SH-SY5Y (cell line): Measurements from ENCODE around the gene PLOD3.

Source experiments
- GATA2 ChIP-seq: IDR thresholded peaks from 2 replicates; pipeline ENCODE4 v1.6.1; 2011; ENCODE audit warnings: mild to moderate bottlenecking, low read depth, low read length
- GATA3 ChIP-seq: IDR thresholded peaks from 2 replicates; pipeline ENCODE4 v1.6.1; 2011; ENCODE audit warnings: low read depth, mild to moderate bottlenecking, low read length, moderate library complexity

PLOD3 gene

GRCh38 chr7:101161692-101162471 lies 55.5 kb downstream of the PLOD3 start:
- no peak for TF ChIP-seq GATA2
- no peak for TF ChIP-seq GATA3

- TF ChIP-seq GATA2, result no peak
- no peak for TF ChIP-seq GATA3
Measured at GRCh38 chr7:101160910-101161309, 56.5 kb downstream of the PLOD3 start.

- TF ChIP-seq GATA3 (no peak), GATA2 (no peak)
Measured at GRCh38 chr7:101159696-101160674, 57.4 kb downstream of the PLOD3 start.

GRCh38 chr7:101156866-101157589 lies 60.4 kb downstream of the PLOD3 start:
- no peak for TF ChIP-seq GATA2
- TF ChIP-seq GATA3, result no peak

- no peak for TF ChIP-seq GATA3
- TF ChIP-seq GATA2, result no peak
Measured at GRCh38 chr7:101156277-101156676, 61.1 kb downstream of the PLOD3 start.
